Hematopoietic multipotent progenitor cell treated with erythropoietin and hydrocortisone succinate and interleukin-3 and kit ligand, for 6 days (in vitro differentiated cells): ENCODE results near the gene OR11L1.

ENCODE experiments used
- DNase-seq: peaks from one replicate; pipeline ENCODE4 v3.0.0-alpha.2; 2015

The OR11L1 gene, protein sequence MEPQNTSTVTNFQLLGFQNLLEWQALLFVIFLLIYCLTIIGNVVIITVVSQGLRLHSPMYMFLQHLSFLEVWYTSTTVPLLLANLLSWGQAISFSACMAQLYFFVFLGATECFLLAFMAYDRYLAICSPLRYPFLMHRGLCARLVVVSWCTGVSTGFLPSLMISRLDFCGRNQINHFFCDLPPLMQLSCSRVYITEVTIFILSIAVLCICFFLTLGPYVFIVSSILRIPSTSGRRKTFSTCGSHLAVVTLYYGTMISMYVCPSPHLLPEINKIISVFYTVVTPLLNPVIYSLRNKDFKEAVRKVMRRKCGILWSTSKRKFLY

DNA sequence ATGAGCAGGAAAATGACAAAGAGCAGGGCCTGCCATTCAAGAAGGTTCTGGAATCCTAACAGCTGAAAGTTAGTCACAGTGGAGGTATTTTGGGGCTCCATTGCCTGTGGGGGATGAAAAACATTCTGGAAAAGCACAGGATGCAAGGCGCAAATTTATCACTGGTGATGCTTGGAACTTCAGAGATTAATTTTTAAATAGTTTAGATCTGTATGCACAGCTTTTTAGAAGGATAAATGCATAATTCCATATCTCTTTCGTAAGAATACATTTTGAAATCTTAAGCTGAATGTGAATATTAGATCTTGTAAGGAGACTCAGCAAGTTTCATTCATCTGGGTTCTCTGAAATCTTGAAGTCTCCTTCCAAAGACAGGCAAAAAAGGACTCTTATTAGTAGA lies at the start of gene OR11L1:
Gene OR11L1 (minus strand): TSS at position 101 of the 400 bp plus-strand sequence. CDS start 0 bp downstream, at position 101.
- no peak for DNase-seq

DNA sequence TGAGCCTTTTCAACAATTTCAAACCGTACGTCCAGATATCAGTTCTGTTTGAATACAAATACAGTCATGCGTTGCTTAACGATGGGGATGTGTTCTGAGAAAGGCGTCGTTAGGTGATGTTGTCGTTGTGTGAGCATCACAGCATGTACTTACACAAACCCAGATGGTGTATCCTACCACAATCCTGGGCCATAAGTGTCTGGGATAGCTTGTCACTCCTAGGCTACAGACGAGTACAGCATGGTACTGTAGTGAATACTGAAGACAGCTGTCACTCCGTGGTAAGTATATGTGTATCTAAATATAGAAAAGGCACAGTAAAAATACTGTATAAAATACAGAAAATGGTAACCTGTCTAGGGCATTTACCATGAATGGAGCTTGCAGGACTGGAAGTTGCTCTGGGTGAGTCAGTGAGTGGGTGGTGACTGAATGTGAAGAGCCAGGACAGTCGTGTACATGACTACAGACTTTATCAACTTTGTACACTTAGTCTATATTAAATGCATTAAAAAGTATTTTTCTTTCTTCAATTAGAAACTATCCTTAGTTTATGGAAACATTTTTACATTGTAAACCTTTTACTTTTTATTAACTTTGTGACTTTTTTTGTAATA lies 43.2 kb upstream of the OR11L1 start:
- DNase-seq: peak; percentile 45

DNA sequence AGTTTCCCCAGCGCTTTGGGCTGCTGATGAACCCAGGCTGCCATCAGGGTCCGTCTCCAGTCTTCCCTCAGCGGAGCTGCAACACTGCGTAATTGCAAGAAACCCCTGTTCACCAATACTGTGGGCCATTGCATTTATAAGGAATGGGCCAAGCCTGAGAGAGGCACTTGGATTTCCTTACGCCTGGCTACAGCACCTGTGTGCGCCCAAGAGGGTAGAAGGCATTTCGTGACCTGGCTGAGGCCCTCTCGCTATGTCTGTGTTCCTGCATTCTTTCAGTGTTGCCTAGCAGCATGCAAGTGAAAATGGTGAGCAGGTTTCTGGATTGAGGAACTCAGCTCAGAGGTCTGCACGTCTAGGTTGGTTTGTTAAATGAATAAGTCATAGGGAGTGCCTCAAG lies 41.6 kb upstream of the OR11L1 start:
- no peak for DNase-seq

DNA sequence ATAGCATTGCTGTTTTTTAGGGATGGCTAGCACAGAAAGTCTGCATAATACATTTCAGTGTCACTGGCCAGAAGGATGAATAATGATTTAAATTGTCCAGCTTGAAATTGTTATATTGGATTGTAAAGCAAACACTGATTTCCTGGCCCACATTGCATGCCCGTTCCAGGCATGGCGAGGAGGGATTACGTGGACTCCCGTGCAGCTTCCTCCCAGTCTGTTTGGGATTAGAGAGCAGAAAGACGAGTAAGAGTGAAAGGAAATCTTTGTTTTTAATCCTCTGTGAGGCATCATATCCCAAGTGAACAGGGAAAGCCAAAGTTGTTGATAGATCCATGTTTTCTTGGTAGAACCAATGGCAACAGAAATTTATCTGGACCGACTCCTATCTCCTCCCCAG lies 23.7 kb upstream of the OR11L1 start:
- no peak for DNase-seq

DNA sequence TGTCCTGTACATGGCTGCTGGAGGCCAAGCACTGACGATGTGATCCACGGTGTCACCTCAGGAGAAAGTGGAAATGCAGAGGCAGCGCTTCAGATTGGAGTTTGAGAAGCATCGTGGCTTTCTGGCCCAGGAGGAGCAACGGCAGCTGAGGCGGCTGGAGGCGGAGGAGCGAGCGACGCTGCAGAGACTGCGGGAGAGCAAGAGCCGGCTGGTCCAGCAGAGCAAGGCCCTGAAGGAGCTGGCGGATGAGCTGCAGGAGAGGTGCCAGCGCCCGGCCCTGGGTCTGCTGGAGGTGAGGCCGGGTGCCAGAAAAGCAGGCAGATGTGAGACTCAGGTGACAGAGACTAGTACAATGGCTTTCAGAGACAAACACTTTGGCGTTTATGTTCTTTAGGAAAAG lies 22.9 kb upstream of the OR11L1 start:
- no peak for DNase-seq

DNA sequence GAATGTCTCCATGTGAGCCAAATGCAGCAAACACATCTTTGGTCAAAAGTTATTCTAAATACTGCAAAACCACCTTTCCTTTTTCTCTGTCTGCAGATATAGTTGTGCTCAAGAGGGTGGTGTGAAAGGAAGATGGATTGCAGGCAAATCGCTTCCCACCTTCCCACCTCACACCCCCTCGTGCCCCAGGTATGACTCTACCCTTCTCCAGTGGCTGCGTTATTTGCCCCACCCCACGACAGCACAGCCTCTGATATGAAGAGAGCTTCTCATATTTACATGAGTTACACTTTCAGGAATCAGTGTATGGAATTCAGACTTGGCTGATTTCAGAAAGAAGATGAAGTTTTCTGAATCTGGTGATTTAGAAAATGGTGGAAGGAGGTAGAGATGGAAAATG lies 21.1 kb upstream of the OR11L1 start:
- DNase-seq: no peak

DNA sequence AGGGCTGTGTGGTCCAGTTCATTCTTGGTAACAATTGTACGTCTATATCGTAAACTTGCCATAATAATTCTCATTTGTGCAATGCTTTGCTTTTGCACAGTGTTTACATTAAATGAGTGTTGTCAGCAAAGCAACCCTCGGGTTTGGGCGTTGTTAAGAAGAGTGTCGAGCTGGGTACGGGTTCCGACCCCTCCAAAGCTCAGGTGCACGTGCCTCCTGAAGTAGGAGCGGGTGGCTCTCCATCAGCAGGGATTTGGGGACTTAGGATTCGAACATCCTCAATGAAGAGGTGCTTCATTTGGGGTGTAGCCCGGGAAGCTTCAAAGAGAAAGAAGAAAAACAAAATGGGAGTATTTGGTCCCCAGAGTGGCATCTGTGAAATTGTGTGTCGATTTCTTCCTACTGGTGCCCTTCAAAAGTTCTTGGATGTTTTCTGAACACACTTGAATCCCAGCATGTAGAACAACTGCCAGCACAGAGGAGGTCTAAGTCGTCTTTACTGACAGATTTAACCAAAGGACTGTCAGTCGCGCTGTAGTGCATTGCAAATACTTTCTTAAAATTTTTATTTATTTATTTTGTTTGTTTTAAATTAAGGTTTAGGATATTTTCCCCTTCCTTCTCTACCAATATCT lies 16.4 kb upstream of the OR11L1 start:
- DNase-seq: peak; percentile 44

DNA sequence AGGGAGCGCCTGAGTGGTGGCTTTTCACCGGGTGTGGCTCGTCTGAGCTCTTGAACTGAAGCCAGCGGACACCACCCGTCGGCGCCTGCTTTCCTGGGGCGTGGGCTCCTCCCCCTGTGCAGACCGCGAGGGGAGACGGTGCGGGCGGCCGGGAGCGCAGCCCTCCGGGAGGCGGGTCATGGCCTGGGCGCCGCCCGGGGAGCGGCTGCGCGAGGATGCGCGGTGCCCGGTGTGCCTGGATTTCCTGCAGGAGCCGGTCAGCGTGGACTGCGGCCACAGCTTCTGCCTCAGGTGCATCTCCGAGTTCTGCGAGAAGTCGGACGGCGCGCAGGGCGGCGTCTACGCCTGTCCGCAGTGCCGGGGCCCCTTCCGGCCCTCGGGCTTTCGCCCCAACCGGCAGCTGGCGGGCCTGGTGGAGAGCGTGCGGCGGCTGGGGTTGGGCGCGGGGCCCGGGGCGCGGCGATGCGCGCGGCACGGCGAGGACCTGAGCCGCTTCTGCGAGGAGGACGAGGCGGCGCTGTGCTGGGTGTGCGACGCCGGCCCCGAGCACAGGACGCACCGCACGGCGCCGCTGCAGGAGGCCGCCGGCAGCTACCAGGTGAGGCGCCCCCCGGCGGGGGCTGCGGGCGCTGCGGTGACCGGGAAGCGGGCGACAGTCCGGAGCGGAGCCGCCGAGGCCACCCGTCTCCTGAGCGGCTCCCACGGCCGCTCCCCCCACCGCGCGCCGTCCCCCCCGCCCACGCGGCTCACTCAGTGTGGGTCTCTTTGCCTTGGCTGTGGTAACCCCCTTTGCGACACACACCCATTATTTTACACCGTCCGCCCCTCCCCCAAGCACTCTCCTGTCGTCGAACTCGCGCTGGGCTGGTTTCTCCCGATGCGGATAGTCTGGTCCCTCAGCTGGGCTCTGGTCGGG lies 15.6 kb upstream of the OR11L1 start, which contains the start of gene TRIM58:
Gene TRIM58 (plus strand): TSS at position 119 of the 916 bp plus-strand sequence. CDS start 60 bp downstream, at position 179.
- DNase-seq: peak; percentile 98

DNA sequence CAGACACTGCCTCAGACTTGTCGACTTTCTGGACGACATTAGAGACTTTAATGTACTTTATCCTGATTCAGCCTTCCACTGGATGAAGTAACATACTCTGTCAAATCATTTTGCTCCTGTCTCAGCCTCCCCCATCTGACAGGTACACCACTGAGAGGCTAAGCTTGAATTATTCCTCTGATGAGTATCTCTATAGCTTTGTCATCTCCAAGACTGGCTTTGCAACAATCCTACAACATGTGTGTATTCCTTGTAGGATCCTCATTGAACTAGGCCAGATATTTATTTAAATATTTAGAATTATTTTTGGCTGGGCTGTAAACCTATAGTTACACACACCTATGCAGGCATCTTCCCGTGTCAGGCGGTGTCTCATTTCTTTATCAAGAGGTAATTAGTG lies 14.2 kb upstream of the OR11L1 start:
- peak; percentile 17 for DNase-seq

DNA sequence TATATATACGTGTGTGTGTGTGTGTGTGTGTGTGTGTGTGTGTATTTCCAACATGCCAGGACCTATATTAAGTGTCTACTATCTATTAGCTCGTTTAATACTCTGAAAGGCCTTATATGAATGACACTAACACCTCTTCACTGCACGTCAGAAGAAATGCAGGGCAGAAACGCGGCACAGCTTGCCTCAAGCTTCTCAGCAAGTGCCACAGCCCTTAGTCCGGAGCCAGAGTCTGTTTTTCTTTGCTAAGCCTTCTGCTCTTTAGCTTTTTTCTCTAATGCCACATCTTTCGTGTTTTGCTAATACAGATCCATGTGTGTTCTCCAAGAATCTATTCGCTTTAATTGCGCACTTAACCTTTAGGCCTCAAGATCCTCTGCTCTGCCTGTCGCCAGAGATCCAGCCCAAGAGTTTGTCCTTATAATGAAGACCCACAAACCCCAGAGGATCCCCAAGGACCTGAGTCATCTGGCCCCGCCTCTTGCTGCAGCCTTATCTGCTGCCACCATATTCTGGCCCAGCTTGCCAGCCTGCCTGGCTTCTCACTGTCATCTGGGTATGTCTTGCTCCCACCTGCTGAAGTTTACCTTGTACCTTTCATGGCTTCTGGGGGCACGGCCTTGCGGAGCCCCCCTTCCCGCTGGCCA lies 13.3 kb upstream of the OR11L1 start:
- DNase-seq: peak; percentile 97

DNA sequence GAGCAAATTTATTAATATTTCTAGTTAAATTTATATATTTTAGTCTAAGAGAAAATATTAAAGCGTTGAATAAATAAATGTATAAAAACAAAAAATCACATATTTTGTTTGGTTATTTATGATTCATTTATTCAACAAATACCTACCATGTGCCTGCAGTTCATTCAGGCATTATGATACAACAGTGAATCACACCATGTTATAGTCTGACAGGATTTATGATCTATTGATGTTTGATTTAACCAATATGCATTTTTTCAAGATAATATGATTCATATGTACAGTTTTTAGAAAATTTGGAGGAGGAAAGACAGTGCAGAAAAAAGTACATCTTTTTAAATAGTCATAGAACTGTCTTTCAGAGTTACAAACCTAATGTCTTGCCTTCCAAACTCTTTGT lies 7.9 kb upstream of the OR11L1 start:
- no peak for DNase-seq

DNA sequence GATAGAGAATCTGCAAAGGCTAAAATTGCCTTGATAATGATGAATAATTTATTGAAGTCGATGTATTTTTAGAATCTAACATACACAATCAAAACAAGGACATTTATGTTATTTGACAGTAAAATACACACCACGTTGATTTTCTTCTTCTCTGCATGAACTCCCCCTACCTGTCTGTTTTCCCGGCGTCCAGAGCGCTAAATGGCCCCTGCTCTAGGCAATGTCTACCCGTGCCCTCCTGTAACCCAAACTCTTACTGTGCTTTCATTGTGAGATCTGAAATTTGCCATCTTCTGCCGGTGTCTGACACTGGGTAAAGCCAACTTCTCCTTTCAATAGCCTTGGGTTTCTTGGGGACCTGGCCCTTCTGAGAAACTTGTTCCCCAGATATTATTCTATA lies 6.7 kb upstream of the OR11L1 start:
- DNase-seq: no peak

DNA sequence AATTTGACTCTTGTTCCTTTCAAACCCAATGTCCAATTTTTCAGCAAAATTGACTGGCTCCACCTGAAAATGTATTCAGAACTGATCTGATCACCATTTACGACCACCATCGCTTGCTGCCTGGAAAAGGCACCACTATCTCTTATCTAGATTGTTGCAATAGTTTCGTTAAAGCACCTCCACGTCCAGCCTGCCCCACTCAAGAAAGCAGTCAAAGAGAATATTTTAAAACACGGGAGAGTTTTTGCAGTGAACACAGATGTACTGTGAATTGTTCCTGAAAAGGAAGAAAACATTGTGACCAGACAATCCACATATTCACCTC lies 4.0 kb upstream of the OR11L1 start:
- DNase-seq: no peak

DNA sequence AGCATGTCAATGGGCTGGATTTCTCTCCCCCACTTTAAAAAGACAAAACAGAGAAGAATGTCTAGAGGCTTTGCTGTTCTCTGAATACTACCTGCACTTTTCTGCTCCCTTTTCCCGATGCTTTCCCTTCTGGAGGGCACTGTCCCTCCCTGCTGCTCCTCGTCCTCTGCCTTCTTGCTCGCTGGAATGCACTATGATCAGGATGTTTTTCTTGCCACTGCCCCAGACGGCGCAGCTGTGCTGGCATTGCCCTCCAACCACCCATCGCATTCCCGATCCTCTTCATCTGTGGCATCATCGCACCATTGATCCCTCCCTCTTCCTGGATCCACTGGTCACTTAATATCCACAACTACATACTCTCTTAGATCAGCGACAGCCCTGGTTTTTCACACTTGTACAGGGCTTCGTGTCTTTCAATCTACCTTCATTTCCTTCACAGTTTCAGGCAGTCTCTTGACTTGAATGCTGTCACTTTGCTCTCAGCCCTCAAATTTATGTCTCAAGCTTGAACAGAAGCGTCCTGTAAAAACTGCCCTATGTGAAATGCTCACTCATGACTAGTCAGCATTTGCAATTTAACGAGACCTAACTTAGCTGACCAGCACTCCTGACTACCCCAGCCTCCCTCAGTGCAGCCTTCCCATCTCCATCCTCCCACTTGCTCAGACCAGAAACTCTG lies 3.5 kb upstream of the OR11L1 start:
- DNase-seq: no peak

DNA sequence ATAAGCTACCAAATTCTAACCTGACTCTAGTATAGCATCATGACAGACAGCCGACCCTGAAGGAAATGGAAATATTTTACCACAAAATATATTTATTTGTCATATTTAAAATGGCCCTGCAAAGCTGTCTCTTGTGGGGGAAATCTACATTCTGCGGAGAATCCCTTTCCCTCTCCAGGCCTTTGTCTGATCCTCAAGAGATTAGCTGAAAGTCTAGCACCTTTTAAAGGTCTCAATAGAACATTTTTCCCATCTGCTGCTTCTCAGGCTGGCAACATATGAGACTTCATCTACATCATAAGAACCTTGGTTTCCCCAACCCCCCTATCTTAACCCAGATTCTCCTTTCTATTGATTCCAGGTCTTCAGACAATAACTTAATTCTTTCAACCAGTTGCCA lies 1.7 kb upstream of the OR11L1 start:
- DNase-seq: no peak

DNA sequence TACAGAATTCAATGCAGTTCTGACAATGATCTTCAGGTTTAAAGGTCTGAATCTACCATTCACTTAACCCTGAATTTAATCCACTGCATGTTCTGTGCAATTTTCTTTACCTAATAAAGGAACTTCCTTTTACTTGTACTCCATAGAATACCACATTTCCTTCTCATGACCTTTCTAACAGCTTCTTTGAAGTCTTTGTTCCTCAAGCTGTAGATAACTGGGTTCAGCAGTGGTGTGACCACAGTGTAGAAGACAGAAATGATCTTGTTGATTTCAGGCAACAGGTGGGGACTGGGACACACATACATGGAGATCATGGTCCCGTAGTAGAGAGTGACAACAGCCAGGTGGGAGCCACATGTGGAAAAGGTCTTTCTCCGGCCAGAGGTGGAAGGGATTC lies 878 bp downstream of the OR11L1 start:
- DNase-seq: peak; percentile 32

DNA sequence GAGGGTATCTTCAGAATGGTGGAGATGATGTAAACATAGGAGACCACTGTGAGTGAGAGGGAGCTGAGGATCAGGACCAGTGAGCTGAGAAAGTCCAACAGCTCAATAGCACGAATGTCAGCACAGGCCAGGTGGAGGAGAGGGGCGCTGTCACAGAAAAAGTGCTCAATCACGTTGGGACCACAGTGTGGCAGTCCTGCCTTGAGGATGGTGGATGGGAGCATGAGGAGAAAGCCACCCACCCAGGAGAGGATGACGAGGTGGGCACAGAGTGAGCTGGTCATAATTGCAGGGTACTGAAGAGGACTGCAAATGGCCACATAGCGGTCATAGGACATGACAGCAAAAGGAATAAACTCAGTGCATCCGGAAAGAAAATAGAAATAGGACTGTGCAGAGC lies 8.1 kb downstream of the OR11L1 start:
- DNase-seq: peak; percentile 23

DNA sequence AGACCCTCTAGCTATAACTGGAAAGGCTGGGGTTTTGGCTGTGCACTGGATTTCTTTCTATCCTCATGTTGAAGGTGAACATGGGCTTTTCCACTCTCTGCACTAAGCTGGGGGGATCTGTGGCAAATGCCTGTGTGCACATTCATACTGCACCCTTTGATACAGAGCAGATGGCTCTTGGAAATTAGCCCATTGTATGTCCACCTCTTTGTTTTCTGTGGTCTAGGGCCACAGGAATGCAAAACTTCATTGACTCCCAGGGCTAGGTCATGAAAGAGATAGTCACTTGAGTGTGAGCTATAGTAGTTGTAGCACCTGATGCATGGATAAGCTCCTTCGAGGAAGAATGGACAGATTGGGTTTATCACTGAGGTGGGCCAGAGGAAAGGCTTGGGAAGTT lies 12.0 kb downstream of the OR11L1 start:
- DNase-seq: no peak

DNA sequence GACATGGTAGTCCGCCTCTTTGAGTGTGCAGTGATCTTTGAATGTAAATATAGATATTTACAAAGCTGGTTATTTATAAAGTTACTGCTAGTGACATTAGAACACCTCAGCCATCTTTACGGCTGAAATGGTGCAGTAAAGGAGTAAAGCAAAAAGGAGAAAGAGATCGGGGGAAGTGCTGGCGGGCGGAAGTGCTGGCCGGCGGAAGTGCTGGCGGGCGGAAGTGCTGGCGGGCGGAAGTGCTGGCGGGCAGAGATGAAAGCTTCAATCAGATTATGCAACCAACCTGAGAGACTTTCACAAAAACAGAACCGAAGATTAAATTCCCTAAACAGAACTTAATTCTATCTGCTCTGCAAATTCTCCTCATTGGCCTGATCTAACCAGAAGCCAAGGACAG lies 16.3 kb downstream of the OR11L1 start:
- no peak for DNase-seq

DNA sequence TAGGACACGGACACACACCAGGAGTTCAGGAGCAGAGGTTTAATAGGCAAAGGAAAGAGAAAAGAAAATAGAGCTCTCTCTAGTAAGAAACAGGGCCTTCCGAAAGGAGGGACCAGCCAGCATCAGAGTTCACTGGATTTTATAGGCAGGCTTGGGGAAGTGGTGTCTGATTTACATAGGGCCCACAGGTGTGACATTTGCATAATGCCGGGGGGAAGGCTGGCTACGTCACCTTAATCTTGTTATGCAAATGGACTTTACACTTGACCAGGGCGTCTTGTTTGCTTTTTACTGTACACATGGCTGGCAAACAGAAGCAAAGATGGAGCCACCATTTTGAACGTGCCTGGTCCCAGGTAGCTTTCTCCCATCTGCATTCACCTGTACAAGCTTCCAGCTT lies 17.7 kb downstream of the OR11L1 start, which contains the start of gene OR14A16:
Gene OR14A16 (minus strand): TSS at position 97 of the 400 bp plus-strand sequence. CDS start 8,390 bp downstream, outside the sequence.
- no peak for DNase-seq

DNA sequence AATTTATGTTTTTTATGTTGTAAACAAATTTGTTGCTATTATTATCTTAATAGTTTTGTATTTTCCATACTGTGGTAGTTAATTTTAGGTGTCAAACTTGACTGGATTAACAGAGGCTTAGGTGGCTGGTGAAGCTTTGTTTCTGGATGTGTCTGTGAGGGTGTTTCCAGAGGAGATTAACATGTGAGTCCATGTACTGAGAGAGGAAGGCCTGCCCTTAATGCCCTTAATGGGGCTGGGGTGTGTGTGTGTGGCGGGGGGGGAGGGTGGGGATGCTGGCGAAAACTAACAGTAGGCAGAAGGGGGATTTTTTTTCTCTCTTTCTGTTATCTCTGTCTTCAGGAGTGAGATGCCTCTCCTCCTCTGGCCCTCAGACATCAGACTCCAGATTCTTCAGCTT lies 19.6 kb downstream of the OR11L1 start:
- DNase-seq: no peak

DNA sequence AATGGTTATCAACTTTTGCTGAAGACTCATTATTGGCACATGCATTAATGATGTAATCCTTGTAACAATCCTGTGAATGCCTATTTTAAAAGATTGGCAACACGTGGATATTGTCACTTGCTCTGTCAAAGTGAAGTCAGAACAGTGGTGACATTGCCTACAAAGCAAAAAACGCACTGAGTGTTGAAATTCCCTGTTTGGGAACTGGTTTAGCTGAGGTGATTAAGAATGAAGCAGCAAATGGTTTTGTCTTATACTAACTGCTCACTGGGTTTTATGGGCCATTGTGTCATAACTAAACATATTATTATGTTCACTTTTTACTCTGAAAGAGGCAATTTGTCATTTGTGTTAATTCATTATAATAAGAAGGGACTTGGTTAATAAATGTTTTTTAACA lies 29.1 kb downstream of the OR11L1 start:
- DNase-seq: no peak
